GM19193 (cell line): Measurements from ENCODE around the gene ARPC2.
A peak's percentile ranks its signal among the peaks of the same experiment; 100 is the strongest.

Source experiments
- POLR2A ChIP-seq: IDR thresholded peaks from 4 replicates; pipeline ENCODE4 v1.6.1; 2011; ENCODE audit not compliant: insufficient read depth, insufficient read length; ENCODE audit errors: extremely low read depth

Gene ARPC2

GRCh38 chr2:218286570-218287459 lies 69.8 kb downstream of the ARPC2 start:
- TF ChIP-seq POLR2A, result peak; percentile 23

- no peak for TF ChIP-seq POLR2A
Observed at GRCh38 chr2:218289639-218290315, 72.8 kb downstream of the ARPC2 start.

GRCh38 chr2:218290316-218291261 lies 73.6 kb downstream of the ARPC2 start:
- no peak for TF ChIP-seq POLR2A

- no peak for TF ChIP-seq POLR2A
Observed at GRCh38 chr2:218291318-218292047, 74.5 kb downstream of the ARPC2 start.

GRCh38 chr2:218292048-218293014 lies 75.3 kb downstream of the ARPC2 start, which contains the start of gene TMBIM1:
Gene TMBIM1 (minus strand): TSS chr2:218292503. CDS start chr2:218282141, 10,362 bp downstream.
- TF ChIP-seq POLR2A, result peak; percentile 46

- no peak for TF ChIP-seq POLR2A
Observed at GRCh38 chr2:218293715-218294429, 76.9 kb downstream of the ARPC2 start.

GRCh38 chr2:218294430-218295022 lies 77.5 kb downstream of the ARPC2 start:
- no peak for TF ChIP-seq POLR2A

GRCh38 chr2:218295029-218295428 lies 78.0 kb downstream of the ARPC2 start:
- no peak for TF ChIP-seq POLR2A

- TF ChIP-seq POLR2A, result no peak
Observed at GRCh38 chr2:218296200-218296599, 79.2 kb downstream of the ARPC2 start.

- no peak for TF ChIP-seq POLR2A
Observed at GRCh38 chr2:218296847-218297246, 79.9 kb downstream of the ARPC2 start.

- TF ChIP-seq POLR2A, result no peak
Observed at GRCh38 chr2:218298314-218298875, 81.4 kb downstream of the ARPC2 start.

GRCh38 chr2:218300141-218300540 lies 83.2 kb downstream of the ARPC2 start:
- TF ChIP-seq POLR2A, result no peak

- no peak for TF ChIP-seq POLR2A
Observed at GRCh38 chr2:218301176-218301819, 84.3 kb downstream of the ARPC2 start.
